ENCODE data around the gene CCDC15.

The CCDC15 gene

GRCh38 chr11:125057693-125058016 lies 103.7 kb downstream of the CCDC15 start:
- no peak for DNase-seq (ENCODE audit: low read depth, low spot score)
- no peak overlapping the region for H3K4me3 ChIP-seq (ENCODE audit: low read length)

GRCh38 chr11:125061281-125061680 lies 107.3 kb downstream of the CCDC15 start:
- H3K4me3 ChIP-seq (ENCODE audit: low read length) = no peak overlapping the region
- no peak for DNase-seq (ENCODE audit: low read depth, low spot score)

- no peak overlapping the region for H3K4me3 ChIP-seq (ENCODE audit: low read length)
- DNase-seq (ENCODE audit: low read depth, low spot score) = no peak
Observed at GRCh38 chr11:125062218-125062930, 108.4 kb downstream of the CCDC15 start.

- H3K4me3 ChIP-seq (ENCODE audit: low read length) = no peak within 1 kb of the TSS
- no peak for DNase-seq (ENCODE audit: low read depth, low spot score)
Observed at GRCh38 chr11:125062931-125063428, 109.0 kb downstream of the CCDC15 start, which contains the start of gene SLC37A2. Gene SLC37A2, plus strand, starts transcription at chr11:125063305. Its CDS starts 63 bp downstream, at chr11:125063368.

GRCh38 chr11:125063429-125064043 lies 109.5 kb downstream of the CCDC15 start:
- DNase-seq (ENCODE audit: low read depth, low spot score) = no peak
- no peak overlapping the region for H3K4me3 ChIP-seq (ENCODE audit: low read length)

- no peak for DNase-seq (ENCODE audit: low read depth, low spot score)
- H3K4me3 ChIP-seq (ENCODE audit: low read length) = no peak overlapping the region
Observed at GRCh38 chr11:125064070-125064469, 110.1 kb downstream of the CCDC15 start.

- H3K4me3 ChIP-seq (ENCODE audit: low read length) = no peak overlapping the region
- DNase-seq (ENCODE audit: low read depth, low spot score) = no peak
Observed at GRCh38 chr11:125068368-125068767, 114.4 kb downstream of the CCDC15 start.

GRCh38 chr11:125069008-125069407 lies 115.0 kb downstream of the CCDC15 start:
- no peak for DNase-seq (ENCODE audit: low read depth, low spot score)
- H3K4me3 ChIP-seq (ENCODE audit: low read length) = no peak overlapping the region

GRCh38 chr11:125069796-125070195 lies 115.8 kb downstream of the CCDC15 start:
- no peak for DNase-seq (ENCODE audit: low read depth, low spot score)
- no peak overlapping the region for H3K4me3 ChIP-seq (ENCODE audit: low read length)

- DNase-seq (ENCODE audit: low read depth, low spot score) = no peak
Observed at GRCh38 chr11:125070699-125071254, 116.8 kb downstream of the CCDC15 start.

GRCh38 chr11:125071435-125071834 lies 117.4 kb downstream of the CCDC15 start:
- no peak for DNase-seq (ENCODE audit: low read depth, low spot score)
- H3K4me3 ChIP-seq (ENCODE audit: low read length) = no peak overlapping the region

More at GRCh38 chr11:125070699-125071254, 116.8 kb downstream of the CCDC15 start:
- H3K4me3 ChIP-seq (ENCODE audit: low read length) = no peak overlapping the region

- H3K4me3 ChIP-seq (ENCODE audit: low read length) = no peak overlapping the region
- DNase-seq (ENCODE audit: low read depth, low spot score) = no peak
Observed at GRCh38 chr11:125071846-125072217, 117.8 kb downstream of the CCDC15 start.

- H3K4me3 ChIP-seq (ENCODE audit: low read length) = no peak overlapping the region
- no peak for DNase-seq (ENCODE audit: low read depth, low spot score)
Observed at GRCh38 chr11:125072218-125072960, 118.4 kb downstream of the CCDC15 start.

- no peak overlapping the region for H3K4me3 ChIP-seq (ENCODE audit: low read length)
- no peak for DNase-seq (ENCODE audit: low read depth, low spot score)
Observed at GRCh38 chr11:125072961-125073590, 119.1 kb downstream of the CCDC15 start.

GRCh38 chr11:125073616-125074483 lies 119.8 kb downstream of the CCDC15 start:
- DNase-seq (ENCODE audit: low read depth, low spot score) = no peak
- H3K4me3 ChIP-seq (ENCODE audit: low read length) = no peak overlapping the region

GRCh38 chr11:125074511-125075241 lies 120.7 kb downstream of the CCDC15 start:
- no peak overlapping the region for H3K4me3 ChIP-seq (ENCODE audit: low read length)
- no peak for DNase-seq (ENCODE audit: low read depth, low spot score)

GRCh38 chr11:125075242-125075625 lies 121.2 kb downstream of the CCDC15 start:
- no peak overlapping the region for H3K4me3 ChIP-seq (ENCODE audit: low read length)
- DNase-seq (ENCODE audit: low read depth, low spot score) = no peak

- DNase-seq (ENCODE audit: low read depth, low spot score) = no peak
- H3K4me3 ChIP-seq (ENCODE audit: low read length) = no peak overlapping the region
Observed at GRCh38 chr11:125075900-125076317, 121.9 kb downstream of the CCDC15 start.
